Psoas muscle (tissue), 8 donors: Measurements from ENCODE around the gene DCLK2. TPM values are rescaled to one million over a fixed set of nuclear protein-coding genes. Genes with fewer than 3 reads are reported as not detected.
A peak's percentile ranks its signal among the peaks of the same experiment; 100 is the strongest.

Experiments used
- ATAC-seq, 4 donors: fragments of 200-7000 bp; cut with Tn5 transposase; one replicate each; pipeline ENCODE4 v1.9.1; 2020; ENCODE audit warnings: moderate library complexity in 3 of 4, mild to moderate bottlenecking in 2 of 4
- DNase-seq, 2 donors: peaks; one replicate each; pipeline ENCODE4 v3.0.0-alpha.2; 2020
- H3K27ac ChIP-seq: fragments of 200-600 bp; one replicate; pipeline ENCODE4 v1.8.0; 2022
- H3K27me3 ChIP-seq, 3 donors: fragments of 200-600 bp in 1 of 3; one replicate each; pipeline versions ENCODE4 v1.6.1 to v1.8.0; 2013 to 2022; ENCODE audit warnings: low read length in 2 of 3, mild to moderate bottlenecking in 2 of 3, moderate library complexity in 1 of 3; ENCODE audit not compliant: insufficient read depth in 3 of 3
- H3K36me3 ChIP-seq, 2 donors: fragments of 200-600 bp in 1 of 2; one replicate each; pipeline versions ENCODE4 v1.6.1 to v1.8.0; 2013 to 2022; ENCODE audit warnings: low read depth in 1 of 2, mild to moderate bottlenecking in 1 of 2, moderate library complexity in 1 of 2; ENCODE audit not compliant: insufficient read depth in 1 of 2
- H3K4me1 ChIP-seq: fragments of 200-600 bp; one replicate; pipeline ENCODE4 v1.8.0; 2022
- H3K4me3 ChIP-seq: fragments of 200-600 bp; one replicate; pipeline ENCODE4 v1.8.0; 2022; ENCODE audit warnings: mild to moderate bottlenecking
- H3K9me3 ChIP-seq: fragments of 200-600 bp; one replicate; pipeline ENCODE4 v1.8.0; 2022
- WGBS, 3 donors: extraction: QIAGEN DNeasy Blood & Tissue Kit; methylation state at CpG; one replicate each; pipeline versions ENCODE4 v1.1.6 to v1.1.7; 2013; 5-methylcytosine and 5-hydroxymethylcytosine counted together
- intact Hi-C, 2 donors: fragments of 100-400 bp; cut with DNase I; formaldehyde crosslinking; loops; one replicate each; pipeline versions ENCODE4 v1.11.0 to v1.14.2; 2022
- polyA plus RNA-seq, 3 donors: library from polyadenylated mRNA; stranded (reverse); fragments of 200-250 nt; gene quantifications; one replicate each; pipeline ENCODE4 v1.2.3, GENCODE V29; 2013
- total RNA-seq, 4 donors: library from RNA; stranded (reverse); fragmentation: NEBNext Ultra II Directional in 2 of 4; extraction: Animal tissue kit (Norgen Biotek cat#: 25700) in 2 of 4; gene quantifications; one replicate each; pipeline versions ENCODE4 v1.2.1 to v1.2.4, GENCODE V29; 2021 to 2023
- TF ChIP-seq, protein P1 (sequence below): fragments of 200-600 bp; IDR thresholded peaks from one replicate; pipeline ENCODE4 v1.8.0; 2022; ENCODE audit warnings: antibody characterized with exemption
- donor health status: healthy with polysubstance abuse.
- donor health status: DM: no; HTN: no; CAD: no; lungs with moderate emphysema.
- donor health status: Bipolar disorder and iron deficiency.
- donor health status: healthy.
- donor health status: DM: yes; HTN: yes; CAD: no.
- donor health status: DM: no; HTN: no; CAD: no.
- donor health status: DM: no; HTN: no; CAD: no.
- donor health status: DM: yes; HTN: yes; CAD: no.

The DCLK2 gene
- total and polyA plus RNA-seq, 7 donors = 0.18 to 1.7 (median 0.78) TPM

DNA sequence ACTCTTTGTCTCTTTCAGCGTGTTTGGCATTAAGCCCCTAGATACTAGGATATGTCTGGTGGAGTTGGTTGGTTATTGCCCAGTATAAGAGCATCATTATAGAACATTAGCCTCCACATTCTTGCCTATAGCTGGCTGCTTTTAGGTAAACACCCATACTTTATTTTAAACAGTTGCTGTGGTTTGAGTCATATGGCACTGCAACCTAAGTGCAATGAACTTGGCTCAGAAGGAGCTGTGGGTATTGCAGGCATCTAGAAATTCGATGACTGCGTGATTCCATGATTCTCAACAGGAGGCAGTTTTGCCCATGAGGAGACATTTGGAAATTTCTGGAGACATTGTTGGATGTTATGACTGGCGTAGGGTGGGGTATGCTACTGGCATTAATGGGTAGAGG, 49.5 kb downstream of the DCLK2 start:
- H3K27me3 ChIP-seq = no peaks in the 10 kb centered on the region
- intact Hi-C loops = no loop called here

DNA sequence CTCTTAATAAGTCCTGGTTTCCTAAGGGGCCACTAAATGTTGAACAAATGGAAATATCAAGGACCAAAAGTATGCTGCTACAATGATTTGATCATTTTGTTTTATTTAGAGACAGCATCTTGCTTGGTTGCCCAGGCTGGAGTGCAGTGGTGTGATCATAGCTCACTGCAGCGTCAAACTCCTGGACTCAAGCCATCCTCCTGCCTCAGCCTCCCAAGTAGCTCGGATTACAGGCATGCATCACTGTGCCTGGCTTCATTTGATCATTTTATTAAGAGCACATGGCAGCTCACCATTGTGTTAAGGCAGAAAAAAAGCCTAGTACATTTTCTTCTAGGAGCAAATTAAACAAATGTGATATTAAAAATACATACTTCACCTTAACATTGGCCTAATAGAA, 52.7 kb downstream of the DCLK2 start:
- Histone ChIP-seq H3K4me3 (no peak overlapping the region), H3K4me1 (no peaks in the 10 kb centered on the region), H3K27ac (no peak overlapping the region), H3K36me3 (no peaks in the 10 kb centered on the region), H3K9me3 (no peaks in the 10 kb centered on the region), H3K27me3 (no peaks in the 10 kb centered on the region)
- 13 to 37% (median 30%) methylated on average over 2 of the region's 2 CpGs for WGBS, 3 donors
- TF ChIP-seq, protein P1, sequence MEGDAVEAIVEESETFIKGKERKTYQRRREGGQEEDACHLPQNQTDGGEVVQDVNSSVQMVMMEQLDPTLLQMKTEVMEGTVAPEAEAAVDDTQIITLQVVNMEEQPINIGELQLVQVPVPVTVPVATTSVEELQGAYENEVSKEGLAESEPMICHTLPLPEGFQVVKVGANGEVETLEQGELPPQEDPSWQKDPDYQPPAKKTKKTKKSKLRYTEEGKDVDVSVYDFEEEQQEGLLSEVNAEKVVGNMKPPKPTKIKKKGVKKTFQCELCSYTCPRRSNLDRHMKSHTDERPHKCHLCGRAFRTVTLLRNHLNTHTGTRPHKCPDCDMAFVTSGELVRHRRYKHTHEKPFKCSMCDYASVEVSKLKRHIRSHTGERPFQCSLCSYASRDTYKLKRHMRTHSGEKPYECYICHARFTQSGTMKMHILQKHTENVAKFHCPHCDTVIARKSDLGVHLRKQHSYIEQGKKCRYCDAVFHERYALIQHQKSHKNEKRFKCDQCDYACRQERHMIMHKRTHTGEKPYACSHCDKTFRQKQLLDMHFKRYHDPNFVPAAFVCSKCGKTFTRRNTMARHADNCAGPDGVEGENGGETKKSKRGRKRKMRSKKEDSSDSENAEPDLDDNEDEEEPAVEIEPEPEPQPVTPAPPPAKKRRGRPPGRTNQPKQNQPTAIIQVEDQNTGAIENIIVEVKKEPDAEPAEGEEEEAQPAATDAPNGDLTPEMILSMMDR = no peak
- DNase-seq (peak; percentile 25 to 57), ATAC-seq (no peak)
- intact Hi-C loops = no loop called here

More for the DNA sequence above, 49.5 kb downstream of the DCLK2 start:
- ATAC-seq = no peak
- DNase-seq = no peak
- H3K4me3 ChIP-seq = no peak overlapping the region
- H3K4me1 ChIP-seq = no peaks in the 10 kb centered on the region
- H3K27ac ChIP-seq = no peak overlapping the region
- TF ChIP-seq, protein P1 = no peak
- H3K9me3 ChIP-seq = no peaks in the 10 kb centered on the region
- H3K36me3 ChIP-seq = no peaks in the 10 kb centered on the region
- WGBS, 3 donors = 96 to 100% (median 97%) methylated on average over 4 of the region's 4 CpGs

GRCh38 chr4:150131581-150132228, 53.5 kb downstream of the DCLK2 start:
- TF ChIP-seq, protein P1 = no peak
- intact Hi-C loops = no loop called here
- no peak overlapping the region for H3K4me3 ChIP-seq
- H3K36me3 ChIP-seq = no peaks in the 10 kb centered on the region
- no peaks in the 10 kb centered on the region for H3K27me3 ChIP-seq
- no peaks in the 10 kb centered on the region for H3K9me3 ChIP-seq
- H3K27ac ChIP-seq = no peak overlapping the region
- DNase-seq (no peak), ATAC-seq (no peak)
- WGBS, 3 donors = 89 to 100% (median 90%) methylated on average over 1 of the region's 1 CpG
- no peaks in the 10 kb centered on the region for H3K4me1 ChIP-seq

- ATAC-seq = no peak
- Histone ChIP-seq H3K36me3 (no peaks in the 10 kb centered on the region), H3K27ac (no peak overlapping the region), H3K4me3 (no peak overlapping the region), H3K9me3 (no peaks in the 10 kb centered on the region), H3K4me1 (no peaks in the 10 kb centered on the region), H3K27me3 (no peaks in the 10 kb centered on the region)
- intact Hi-C loops = no loop called here
- TF ChIP-seq, protein P1 = no peak
- DNase-seq = no peak
Observed at GRCh38 chr4:150133605-150134004, 55.4 kb downstream of the DCLK2 start.
